Cardiac septum (tissue), 1 donor: ENCODE results near the gene NNT. TPM values are rescaled to one million over a fixed set of nuclear protein-coding genes. Genes with fewer than 3 reads are reported as not detected.
A peak's percentile ranks its signal among the peaks of the same experiment; 100 is the strongest.
"Not testable (repeated sequence)": the region's sequence is repeated elsewhere in the genome, so short reads cannot be mapped to it uniquely, and the experiment has no call there.

Experiments used
- DNase-seq: peaks from one replicate; pipeline ENCODE4 v3.0.0-alpha.2; 2020; ENCODE audit warnings: low spot score
- intact Hi-C: fragments of 100-400 bp; cut with DNase I; formaldehyde crosslinking; loops from one replicate; pipeline ENCODE4 v1.14.0; 2022
- long read RNA-seq: library from polyadenylated mRNA; unstranded; transcript quantifications from one replicate; pipeline ENCODE4 v2.0.0, GENCODE V29; 2021
- total RNA-seq: library from RNA; stranded (reverse); fragmentation: NEBNext Ultra II Directional; extraction: Animal tissue kit (Norgen Biotek cat#: 25700); gene quantifications from one replicate; pipeline ENCODE4 v1.2.1, GENCODE V29; 2021
- donor health status: DM: no; HTN: no; CAD: no.

The NNT gene
- 396 TPM for total RNA-seq
- long read RNA-seq, full-length matches to known transcripts, result 149 of 297 reads
- long read RNA-seq, partial matches to known transcripts, result 118 of 297 reads
- long read RNA-seq, other reads (novel, unspliced or antisense), result 30 of 297 reads

DNA sequence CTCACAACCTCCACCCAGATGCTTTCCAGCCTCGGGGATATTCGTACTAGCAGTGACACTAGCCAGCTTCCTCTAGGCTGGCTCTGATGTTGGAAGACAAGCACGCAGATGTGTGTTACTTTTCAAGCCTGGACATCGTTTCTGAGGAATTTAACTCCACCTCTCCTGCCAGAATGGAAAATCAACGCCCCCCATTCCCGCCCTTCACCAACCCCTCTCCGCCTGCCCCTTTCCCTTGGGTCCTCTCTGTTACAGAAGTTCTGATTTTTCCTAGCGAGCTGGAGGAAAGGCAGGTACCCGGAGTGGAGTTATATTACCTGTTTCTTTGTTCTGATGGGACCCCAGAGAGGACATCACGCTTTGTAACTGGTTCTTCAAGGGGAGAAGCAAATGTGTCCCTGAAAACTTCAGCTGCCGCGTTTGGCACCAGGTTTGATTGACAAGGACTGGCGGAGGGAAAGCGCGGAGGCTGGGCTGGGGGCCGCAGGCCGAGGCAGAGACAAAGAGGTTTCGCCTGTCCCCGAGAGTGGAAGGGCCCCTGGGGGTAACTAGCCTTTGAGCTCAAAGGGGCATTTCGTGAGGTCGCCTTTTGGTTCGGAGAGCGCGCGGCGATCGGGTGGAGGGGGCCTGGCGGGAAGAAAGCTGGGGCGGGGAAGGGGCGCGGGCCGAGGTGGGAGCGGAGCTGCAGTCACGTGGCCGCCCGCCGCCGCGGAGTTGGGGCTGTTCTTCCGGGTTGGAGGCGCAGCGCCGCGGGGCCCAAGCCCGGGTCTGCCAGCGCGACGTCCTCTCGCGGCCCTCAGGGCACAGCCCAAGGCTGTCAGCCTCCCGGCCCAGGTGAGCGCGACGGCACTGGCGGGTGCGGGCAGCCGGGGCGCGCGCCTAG, at the start of gene NNT:
Gene NNT (plus strand): TSS at position 720 of the 883 bp plus-strand sequence. CDS start 6,016 bp downstream, outside the sequence.
- DNase-seq, result peak; percentile 93
- intact Hi-C loops, result loop anchor here (1.0 kb wide), 1 partner anchor 45 kb away; the partner anchor contains the start of gene PAIP1

- no peak for DNase-seq
- intact Hi-C loops, result no loop called here
Measured at GRCh38 chr5:43553381-43553780, 49.6 kb upstream of the NNT start.

DNA sequence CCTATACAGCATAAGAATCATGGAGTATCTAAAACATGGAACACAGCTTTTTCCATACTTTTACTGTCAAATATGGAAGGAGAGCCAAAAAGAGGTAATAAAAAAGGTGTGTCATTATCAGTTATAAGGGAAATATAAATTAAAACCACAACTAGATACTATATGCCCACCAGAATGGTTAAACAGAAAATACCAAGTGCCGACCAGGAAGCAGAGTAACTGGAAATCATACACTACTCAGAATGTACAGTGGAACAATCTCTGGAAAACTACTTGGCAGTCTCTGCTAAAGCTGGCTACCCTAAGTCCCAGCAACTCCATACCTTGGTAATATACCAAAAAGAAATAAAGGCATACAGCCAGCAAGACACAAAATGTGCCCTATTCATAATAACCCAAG, 48.5 kb upstream of the NNT start:
- intact Hi-C loops, result no loop called here
- no peak for DNase-seq

- intact Hi-C loops, result loop anchor here (2.0 to 5.0 kb wide), 3 partner anchors 39 to 75 kb away; partner anchors contain the start of genes C5orf34 and TMEM267
- peak; percentile 83 for DNase-seq
Measured at GRCh38 chr5:43555895-43556606, 46.9 kb upstream of the NNT start.

GRCh38 chr5:43556607-43556856, 46.4 kb upstream of the NNT start:
- DNase-seq, result peak; percentile 94
- intact Hi-C loops, result loop anchor here (2.0 to 5.0 kb wide), 3 partner anchors 39 to 74 kb away; partner anchors contain the start of genes C5orf34 and TMEM267

- DNase-seq, result peak; percentile 89
- intact Hi-C loops, result loop anchor here (1.0 to 5.0 kb wide), 4 partner anchors 40 to 74 kb away; partner anchors contain the start of genes C5orf34 and TMEM267
Measured at GRCh38 chr5:43556857-43557542, 46.0 kb upstream of the NNT start, which contains the start of gene PAIP1. Gene PAIP1 (minus strand): TSS chr5:43557077. CDS start chr5:43556846, 231 bp downstream.

DNA sequence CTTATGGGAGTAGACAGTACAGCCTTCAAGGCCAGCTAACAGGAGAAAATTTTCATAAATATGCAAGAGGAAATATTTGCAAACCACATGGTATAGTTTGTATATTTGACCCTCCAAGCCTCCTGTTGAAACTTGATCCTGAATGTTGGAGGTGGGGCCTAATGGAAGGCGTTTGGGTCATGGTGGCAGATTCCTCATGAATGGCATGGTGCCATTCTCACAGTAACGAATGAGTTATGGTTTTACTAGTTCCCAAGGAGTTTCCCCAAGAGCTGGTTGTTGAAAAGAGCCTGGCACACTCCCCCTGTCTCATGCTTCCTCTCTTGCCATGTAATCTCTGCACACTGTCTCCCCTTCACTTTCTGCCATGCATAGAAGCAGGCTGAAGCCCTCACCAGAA, 42.9 kb upstream of the NNT start:
- intact Hi-C loops, result no loop called here
- no peak for DNase-seq

- intact Hi-C loops, result no loop called here
Measured at GRCh38 chr5:43561356-43561755, 41.6 kb upstream of the NNT start.

GRCh38 chr5:43563321-43563720, 39.7 kb upstream of the NNT start:
- DNase-seq, result no peak
- intact Hi-C loops, result no loop called here

More at GRCh38 chr5:43561356-43561755, 41.6 kb upstream of the NNT start:
- DNase-seq, result no peak

DNA sequence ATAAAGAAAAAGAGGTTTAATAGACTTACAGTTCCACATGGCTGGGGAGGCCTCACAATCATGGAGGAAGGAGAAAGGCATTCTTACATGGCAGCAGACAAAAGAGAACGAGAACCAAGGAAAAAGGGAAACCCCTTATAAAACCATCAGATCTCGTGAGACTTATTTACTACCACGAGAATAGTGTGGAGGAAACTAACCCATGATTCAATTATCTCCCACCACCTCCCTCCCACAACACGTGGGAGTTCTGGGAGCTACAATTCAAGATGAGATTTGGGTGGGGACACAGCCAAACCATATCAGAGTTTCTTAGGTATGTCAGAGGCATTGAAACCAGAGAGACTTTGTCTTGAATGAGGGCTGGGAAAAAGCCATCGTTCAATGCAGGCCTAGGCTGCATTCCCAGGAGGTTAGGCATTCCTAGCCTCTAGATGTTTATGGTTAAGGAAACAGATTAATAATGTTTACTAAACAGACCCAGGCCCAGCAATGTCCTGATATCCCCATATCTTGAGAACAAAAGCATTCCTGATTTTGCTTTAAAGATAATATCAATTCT, 38.6 kb upstream of the NNT start:
- no peak for DNase-seq

GRCh38 chr5:43565043-43565442, 37.9 kb upstream of the NNT start:
- no peak for DNase-seq
- intact Hi-C loops, result no loop called here

More for the DNA sequence above, 38.6 kb upstream of the NNT start:
- intact Hi-C loops, result no loop called here

- intact Hi-C loops, result no loop called here
- no peak for DNase-seq
Measured at GRCh38 chr5:43567967-43568366, 35.0 kb upstream of the NNT start.

DNA sequence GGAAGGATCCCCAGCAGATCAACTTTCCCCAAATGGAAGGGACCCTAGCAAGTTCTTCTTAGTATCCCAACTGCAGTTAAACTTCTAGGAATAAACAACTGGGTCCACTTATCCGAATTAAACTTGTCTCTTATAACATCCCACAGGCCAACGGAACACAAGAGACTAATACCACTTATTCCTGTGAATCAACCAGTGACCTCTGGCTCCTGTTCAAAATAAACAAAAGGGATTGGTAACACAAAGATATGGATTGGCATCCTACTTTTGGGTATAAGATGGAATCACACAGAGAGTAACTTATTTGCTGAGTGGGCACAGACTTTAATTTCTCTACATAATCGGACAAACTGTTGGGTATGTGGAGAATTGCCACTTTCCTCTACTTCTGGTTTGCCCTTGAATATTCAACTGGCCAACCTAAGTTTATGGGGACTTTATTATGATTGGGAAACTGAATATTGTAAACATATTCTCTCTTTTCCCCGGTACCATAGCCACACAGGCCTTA, 33.7 kb upstream of the NNT start:
- no peak for DNase-seq
- intact Hi-C loops, result no loop called here

- intact Hi-C loops, result no loop called here
- DNase-seq, result no peak
Measured at GRCh38 chr5:43570450-43571158, 32.4 kb upstream of the NNT start.

DNA sequence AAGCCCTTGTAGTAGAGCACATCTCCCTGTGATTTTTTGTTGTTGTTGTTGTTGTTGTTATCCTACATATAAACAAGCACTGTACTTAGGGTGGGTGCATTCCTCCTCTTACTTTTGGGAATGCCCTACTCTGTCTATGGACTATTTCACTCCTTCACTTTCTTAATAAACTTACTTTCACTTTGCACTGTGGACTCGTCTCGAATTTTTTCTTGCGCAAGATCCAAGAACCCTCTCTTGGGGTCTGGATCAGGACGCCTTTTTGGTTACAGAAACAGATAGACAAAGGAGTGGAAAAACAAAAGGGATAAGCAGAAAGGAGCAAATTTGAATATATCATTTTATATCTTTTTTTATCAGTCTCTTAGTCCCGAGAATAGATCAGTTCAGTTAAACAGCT, 31.7 kb upstream of the NNT start:
- intact Hi-C loops, result no loop called here
- DNase-seq, result no peak

DNA sequence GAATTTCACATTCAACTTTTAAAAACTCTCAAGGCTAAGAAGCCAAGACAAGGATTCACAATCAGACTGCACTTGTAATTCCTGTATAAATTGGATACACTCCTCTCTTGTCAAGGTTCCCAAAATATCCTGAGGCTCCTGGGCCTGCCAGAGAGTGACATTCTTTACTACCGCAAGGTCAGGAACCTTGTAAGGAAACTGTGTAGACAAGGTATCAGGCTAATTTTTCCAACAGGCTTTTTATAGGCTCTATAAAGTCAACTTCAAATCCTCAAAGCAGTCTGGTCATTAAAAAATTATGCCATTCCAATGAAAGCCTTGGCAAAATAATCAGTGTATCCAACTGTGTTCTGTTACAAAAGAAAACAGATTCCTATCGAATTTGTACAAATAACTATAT, 30.6 kb upstream of the NNT start:
- intact Hi-C loops, result no loop called here
- no peak for DNase-seq

GRCh38 chr5:43573058-43573457, 29.9 kb upstream of the NNT start:
- DNase-seq, result no peak
- intact Hi-C loops, result no loop called here

DNA sequence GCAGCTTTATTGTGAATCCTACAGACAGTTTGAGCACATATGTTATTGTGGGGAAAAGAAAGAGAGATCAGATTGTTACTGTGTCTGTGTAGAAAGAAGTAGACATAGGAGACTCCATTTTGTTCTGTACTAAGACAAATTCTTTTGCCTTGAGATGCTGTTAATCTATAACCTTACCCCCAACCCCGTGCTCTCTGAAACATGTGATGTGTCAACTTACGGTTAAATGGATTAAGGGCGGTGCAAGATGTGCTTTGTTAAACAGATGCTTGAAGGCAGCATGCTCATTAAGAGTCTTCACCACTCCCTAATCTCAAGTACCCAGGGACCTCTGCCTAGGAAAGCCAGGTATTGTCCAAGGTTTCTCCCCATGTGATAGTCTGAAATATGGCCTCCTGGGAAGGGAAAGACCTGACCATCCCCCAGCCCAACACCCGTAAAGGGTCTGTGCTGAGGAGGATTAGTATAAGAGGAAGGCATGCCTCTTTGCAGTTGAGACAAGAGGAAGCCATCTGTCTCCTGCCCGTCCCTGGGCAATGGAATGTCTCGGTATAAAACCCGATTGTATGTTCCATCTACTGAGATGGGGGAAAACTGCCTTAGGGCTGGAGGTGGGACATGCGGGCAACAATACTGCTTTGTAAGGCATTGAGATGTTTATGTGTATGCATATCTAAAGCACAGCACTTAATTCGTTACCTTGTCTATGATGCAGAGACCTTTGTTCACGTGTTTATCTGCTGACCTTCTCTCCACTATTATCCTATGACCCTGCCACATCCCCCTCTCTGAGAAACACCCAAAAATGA, 22.4 kb upstream of the NNT start:
- intact Hi-C loops, result not testable (repeated sequence)

More for the DNA sequence above, 22.4 kb upstream of the NNT start:
- not testable (repeated sequence) for DNase-seq
